ENCODE measurements around the gene ARSJ. TPM values are rescaled to one million over a fixed set of nuclear protein-coding genes. Genes with fewer than 3 reads are reported as not detected.

ARSJ gene
- total RNA-seq, 1 donor from 2014 or later, result 12.8 TPM

GRCh38 chr4:113919611-113920010, 59.8 kb downstream of the ARSJ start:
- DNase-seq (ENCODE audit: low spot score), result no peak
- intact Hi-C loops (cut with DNase I), result no loop called here

- DNase-seq (ENCODE audit: low spot score), result no peak
- intact Hi-C loops (cut with DNase I), result no loop called here
Measured at GRCh38 chr4:113919145-113919544, 60.3 kb downstream of the ARSJ start.

DNA sequence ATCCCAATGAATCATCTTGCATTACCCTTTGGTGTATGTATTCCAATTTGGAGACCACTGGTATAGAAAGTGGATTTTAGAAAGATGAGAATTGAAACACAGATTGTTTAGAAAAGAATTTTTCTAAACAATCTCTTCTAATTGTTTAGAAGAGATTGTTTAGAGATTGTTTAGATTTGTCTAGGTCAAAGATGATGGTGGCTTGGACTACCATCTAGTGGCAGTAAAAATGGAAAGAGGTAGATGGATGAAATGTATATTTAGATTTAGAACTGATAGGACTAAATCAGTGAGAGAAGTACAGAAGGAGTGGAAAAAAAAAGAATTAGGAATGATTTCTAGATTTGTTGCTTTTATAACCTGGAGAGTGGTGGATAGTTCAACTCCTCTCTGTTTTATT, 70.6 kb downstream of the ARSJ start:
- DNase-seq (ENCODE audit: low spot score), result no peak

DNA sequence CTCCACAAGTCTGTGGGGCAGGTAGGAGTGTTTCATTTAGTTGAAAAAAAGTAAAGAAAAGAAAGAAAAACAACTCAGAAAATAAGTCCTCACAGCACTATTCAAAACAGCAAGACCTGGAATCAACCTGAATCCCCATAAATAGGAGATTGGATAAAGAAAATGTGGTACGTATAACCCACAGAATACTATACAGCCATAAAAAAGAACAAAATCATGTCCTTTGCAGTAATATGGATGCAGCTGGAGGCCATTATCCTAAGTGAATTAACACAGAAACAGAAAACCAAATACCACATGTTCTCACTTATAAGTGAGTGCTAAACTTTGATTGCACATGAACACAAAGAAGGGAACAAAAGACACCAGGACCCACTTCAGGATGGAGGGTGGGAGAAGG, 71.9 kb downstream of the ARSJ start:
- intact Hi-C loops (cut with DNase I), result no loop called here
- no peak for DNase-seq (ENCODE audit: low spot score)

More for the DNA sequence above, 70.6 kb downstream of the ARSJ start:
- intact Hi-C loops (cut with DNase I), result no loop called here

DNA sequence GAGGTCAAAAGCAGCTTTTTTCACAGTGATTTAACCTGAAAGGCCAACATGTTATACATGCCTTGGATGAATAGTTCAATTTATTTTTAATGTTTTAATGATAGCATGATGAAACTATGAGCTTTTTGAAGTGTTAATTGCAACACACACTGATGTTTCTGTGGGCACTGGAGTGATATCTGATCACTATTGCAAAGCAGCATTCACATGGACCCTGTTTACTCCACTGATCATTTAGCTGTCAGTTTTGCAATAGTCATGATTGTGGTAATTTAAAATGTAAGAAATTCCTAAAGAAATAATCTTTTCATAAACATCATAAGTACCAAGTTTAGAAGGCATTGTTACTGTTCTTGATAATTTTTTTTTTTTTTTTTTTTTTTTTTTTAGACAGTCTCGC, 74.1 kb downstream of the ARSJ start:
- intact Hi-C loops (cut with DNase I), result no loop called here
- DNase-seq (ENCODE audit: low spot score), result no peak

DNA sequence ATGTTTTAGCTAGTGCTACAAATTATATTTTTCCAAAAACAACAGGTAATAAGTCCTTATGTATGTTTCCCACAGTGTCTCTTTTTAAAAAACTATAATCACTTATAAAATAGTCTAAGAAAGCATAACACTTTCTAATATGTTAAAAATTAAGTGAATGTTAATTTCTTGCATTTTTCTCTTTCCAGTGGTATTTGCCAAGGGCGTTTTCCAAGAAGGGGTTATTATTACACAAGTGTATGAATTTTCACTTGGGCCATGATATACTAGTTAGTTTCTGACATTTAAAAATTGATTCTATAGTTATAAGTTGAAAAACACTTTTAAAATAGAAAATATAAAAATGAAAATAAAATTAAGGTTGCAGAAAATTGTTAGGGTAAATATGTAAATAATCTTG, 74.6 kb downstream of the ARSJ start:
- DNase-seq (ENCODE audit: low spot score), result no peak
- intact Hi-C loops (cut with DNase I), result no loop called here

DNA sequence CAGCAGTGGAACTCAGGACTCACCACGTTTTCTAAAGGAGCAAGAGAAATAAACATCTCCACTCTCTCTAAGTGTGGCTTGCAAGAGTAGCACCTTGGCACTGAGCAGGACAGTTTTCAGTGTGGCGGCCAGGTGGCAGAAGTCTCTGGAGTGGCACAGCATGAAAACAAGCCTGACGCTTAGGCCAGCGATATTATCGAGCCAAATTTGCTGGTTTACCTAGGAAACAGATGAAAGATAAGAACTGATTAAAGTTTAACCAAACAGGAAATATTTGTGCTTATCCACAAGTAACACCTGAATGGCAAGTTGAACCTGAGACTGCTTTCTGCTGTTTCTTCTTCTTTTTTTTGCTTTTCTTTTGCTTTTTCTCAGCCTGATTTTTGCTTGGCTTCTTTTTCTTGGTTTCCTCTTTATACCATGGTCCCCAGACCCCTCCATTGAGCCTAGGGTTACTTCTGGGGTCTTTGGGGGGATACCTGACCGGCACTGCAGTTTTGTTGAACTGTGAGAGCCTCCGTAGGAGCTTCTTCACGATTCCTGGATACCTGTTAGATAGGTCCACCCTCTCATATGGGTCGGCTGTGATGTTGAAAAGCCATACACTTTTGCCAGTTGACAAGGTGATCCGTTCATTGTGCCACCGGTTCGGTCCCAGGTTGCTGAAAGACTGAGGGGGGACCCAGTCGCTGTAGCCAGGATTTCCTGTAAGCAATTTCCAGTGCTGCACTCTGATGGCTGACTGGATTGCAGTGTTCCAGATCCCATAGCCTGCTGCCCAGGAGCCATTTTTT, 77.3 kb downstream of the ARSJ start:
- intact Hi-C loops (cut with DNase I), result no loop called here
- no peak for DNase-seq (ENCODE audit: low spot score)

- no peak for DNase-seq (ENCODE audit: low spot score)
- intact Hi-C loops (cut with DNase I), result loop anchor here (10.0 kb wide), 1 partner anchor 115 kb away; no protein-coding TSS in a partner anchor
Measured at GRCh38 chr4:113899271-113900070, 80.0 kb downstream of the ARSJ start.

DNA sequence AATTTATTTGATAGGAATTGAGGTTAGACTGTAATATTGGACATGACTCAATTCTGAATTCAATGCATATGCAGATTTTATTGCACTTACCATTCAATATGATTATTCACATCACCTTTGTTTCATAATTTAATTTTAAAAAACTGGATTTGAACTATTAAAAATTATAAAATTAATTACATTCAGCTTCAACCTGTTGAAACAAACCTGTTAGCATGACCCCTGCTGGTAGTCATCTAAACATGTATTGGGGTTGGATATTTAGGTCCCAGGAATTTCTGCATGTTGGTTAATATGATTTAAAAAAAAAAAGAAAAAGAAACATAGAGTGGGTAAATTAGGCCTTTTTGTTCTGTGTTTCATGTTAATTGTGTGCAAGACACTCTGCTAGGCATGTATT, 85.9 kb downstream of the ARSJ start:
- intact Hi-C loops (cut with DNase I), result loop anchor here (10.0 kb wide), 1 partner anchor 109 kb away; no protein-coding TSS in a partner anchor
- DNase-seq (ENCODE audit: low spot score), result no peak

GRCh38 chr4:113888006-113888405, 91.4 kb downstream of the ARSJ start:
- DNase-seq (ENCODE audit: low spot score), result no peak
- intact Hi-C loops (cut with DNase I), result no loop called here

DNA sequence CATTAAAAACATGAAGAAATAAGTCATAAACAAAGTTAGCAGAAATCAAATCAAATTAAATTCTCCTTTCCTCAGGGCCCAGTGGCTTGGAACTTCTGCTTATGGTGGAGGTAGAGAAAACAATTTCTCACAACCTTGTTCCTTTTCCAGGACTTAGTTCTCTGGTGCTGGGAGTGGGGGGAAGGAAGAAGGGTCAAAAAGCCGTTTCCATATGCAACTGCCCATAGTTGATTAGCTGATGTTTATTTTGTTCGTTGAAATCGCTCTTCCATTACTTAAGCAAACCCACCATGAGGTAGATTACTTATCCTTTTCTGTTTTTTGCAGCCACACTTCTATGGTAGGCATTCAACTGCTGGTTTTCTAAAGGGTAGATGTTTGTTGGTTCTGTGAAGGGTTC, 94.2 kb downstream of the ARSJ start:
- intact Hi-C loops (cut with DNase I), result no loop called here
- DNase-seq (ENCODE audit: low spot score), result no peak

DNA sequence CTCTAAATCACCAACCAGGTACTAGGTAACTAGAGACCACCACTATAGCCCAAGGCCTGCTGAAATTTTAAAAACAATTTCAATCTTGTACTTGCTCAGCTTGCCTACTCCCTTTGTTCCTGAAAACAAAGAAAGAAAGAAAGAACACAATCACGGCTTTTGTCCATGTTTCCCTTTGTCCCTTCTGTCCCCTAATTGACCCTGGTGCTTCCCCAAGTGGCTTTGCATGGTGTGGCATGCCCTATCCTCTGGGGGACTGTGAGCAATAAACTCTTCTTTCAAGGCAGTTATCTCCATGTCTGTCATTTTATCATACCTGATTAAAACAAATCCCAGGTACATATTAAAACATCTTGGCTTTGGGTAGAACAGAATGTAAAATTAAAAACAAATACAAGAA, 94.8 kb downstream of the ARSJ start:
- intact Hi-C loops (cut with DNase I), result no loop called here
- no peak for DNase-seq (ENCODE audit: low spot score)

- no peak for DNase-seq (ENCODE audit: low spot score)
- intact Hi-C loops (cut with DNase I), result no loop called here
Measured at GRCh38 chr4:113882668-113883067, 96.8 kb downstream of the ARSJ start.

DNA sequence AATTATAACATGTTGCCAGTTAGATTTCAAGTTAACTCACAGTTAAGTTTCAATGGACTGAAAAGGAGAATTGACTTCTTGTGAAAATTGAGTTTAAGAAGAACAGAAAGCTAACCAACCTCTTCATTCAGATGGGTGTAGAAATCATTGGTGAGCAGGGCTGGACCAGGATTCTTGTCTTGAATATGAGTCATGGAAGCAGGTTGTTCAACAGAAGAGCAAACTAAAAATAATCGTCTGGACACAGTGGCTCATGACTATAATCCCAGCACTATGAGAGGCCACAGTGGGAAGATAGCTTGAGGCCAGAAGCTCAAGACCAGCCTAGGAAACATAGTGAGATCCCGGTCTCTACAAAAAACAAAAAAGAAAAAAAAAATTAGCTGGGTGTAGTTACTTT, 98.2 kb downstream of the ARSJ start:
- DNase-seq (ENCODE audit: low spot score), result no peak
- intact Hi-C loops (cut with DNase I), result no loop called here

DNA sequence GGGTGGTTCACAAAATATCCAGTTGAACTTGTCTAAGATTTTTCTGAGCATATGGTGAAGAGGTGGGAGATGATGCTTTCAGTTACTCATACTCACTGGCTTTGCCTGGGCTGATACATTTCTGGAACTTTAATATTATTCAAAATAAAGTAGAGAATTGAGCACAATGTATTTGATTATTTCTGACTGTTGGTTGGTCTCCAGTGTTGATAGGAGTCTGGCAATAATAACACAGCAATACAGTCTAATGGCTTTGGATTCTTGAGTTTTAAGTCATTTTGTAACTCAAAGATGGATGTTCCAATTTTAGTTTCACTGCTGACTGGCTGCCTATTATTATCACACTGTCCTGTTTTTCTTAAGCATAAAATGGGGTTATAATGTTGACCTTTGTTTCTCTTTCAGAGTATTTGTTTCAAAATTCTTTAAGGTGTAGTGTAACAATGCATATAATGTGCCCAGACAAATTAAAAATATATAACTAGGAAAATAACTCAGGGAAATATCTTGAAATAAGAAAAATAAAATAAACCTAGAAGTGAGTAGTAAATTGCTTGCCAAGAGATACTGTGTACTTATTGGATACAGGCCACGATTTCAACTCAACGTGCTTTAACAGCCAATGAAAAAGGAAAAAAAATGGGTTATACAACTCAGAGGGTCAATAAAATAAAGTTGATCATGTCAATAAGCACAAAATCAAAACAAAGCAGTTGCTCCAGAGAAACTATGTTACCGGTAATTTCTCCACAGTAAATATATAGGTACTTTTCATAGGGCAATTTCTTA, 99.0 kb downstream of the ARSJ start:
- no peak for DNase-seq (ENCODE audit: low spot score)
- intact Hi-C loops (cut with DNase I), result no loop called here

GRCh38 chr4:113878668-113879067, 100.8 kb downstream of the ARSJ start:
- intact Hi-C loops (cut with DNase I), result no loop called here
- no peak for DNase-seq (ENCODE audit: low spot score)

DNA sequence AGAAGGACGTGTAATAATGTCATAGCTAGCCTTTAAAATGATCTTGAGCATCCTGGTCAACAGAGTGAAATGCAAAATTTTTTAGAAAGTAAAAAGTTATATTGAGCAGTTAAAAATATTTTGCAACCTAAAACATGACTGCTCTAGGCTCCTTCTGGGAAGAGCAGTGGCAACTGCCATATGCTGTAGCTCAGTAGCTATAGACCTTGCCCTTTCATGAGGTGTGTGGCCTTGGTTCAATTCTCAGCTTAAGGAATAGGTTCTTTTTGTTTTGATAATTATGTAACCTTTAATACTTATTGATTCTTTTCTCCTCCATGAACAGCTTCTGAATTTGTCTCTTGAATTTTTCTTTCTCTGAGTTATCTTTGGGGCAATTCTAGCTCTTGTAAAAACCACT, 105.0 kb downstream of the ARSJ start:
- intact Hi-C loops (cut with DNase I), result no loop called here
- no peak for DNase-seq (ENCODE audit: low spot score)

DNA sequence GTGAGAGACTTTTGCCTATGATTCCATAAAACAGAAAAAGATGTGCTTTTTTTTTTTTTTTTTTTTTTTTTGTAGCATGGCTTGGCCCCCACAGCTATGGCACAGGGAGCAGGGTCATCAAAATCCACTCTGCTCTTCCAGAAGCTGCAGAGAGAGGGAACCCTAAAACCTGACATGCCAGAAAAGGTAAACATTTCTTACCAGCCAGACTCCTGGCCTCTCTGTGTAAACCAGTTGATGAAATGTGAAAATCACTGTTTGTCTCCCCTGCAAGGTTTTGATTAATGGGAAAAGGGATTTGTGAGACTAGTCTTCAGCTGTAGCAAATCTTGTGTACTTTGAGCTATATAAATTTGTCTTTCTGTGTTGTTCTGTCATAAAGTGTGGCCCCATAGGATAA, 105.9 kb downstream of the ARSJ start:
- intact Hi-C loops (cut with DNase I), result no loop called here
- DNase-seq (ENCODE audit: low spot score), result no peak

DNA sequence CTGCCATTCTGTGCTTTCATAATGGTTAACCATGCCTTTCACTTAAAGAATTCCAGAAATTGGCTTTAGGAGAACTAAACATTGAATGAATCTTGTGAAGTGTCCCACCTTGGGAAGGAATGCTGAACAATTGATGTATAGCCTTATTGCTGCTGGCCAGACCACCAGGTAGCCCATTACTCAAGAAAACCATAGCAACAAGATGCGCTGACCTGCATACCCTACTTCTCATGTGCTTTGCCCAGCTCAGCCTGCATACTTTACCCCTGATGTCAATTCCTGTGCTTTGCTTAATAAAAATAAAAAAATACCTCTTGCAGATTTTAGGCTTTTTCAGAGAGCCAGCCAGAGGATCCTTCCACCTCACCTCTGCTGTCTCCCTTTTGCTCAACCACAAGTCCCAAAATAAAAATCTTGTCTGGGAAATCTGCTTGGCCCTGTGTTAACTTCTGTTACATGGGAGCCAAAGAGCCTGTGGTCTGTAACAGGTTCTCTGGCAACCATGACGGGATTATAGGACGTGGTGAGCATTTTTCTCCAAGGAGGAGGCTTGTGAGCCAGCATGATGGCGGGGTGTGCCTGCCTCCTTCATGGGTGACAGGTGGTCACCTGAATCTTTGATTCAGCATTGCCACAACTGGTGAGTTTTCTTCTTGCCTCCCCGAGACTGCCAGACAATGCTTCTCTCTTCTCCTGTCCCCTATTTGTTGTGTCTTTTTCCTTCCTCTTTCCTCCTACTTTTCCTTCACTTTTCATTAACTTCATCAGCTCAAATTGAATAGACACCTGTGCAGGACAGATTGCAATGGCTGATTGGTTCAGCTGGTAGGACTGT, 106.8 kb downstream of the ARSJ start:
- no peak for DNase-seq (ENCODE audit: low spot score)
- intact Hi-C loops (cut with DNase I), result no loop called here

Measured in cardiac septum (tissue), 1 donor.